Testis (tissue), 3 donors: ENCODE results near the gene CDKN3. TPM values are rescaled to one million over a fixed set of nuclear protein-coding genes. Genes with fewer than 3 reads are reported as not detected.
"Not testable (repeated sequence)": the region's sequence is repeated elsewhere in the genome, so short reads cannot be mapped to it uniquely, and the experiment has no call there.

ENCODE experiments used
- DNase-seq: peaks from one replicate; pipeline ENCODE4 v3.0.0-alpha.2; 2019
- H3K27ac ChIP-seq, 2 donors: fragments of 200-600 bp; sonication (generic); one replicate each; pipeline ENCODE4 v1.5.1; 2019
- H3K27me3 ChIP-seq: fragments of 200-600 bp; sonication (generic); one replicate; pipeline ENCODE4 v1.5.1; 2019
- H3K36me3 ChIP-seq: fragments of 200-600 bp; sonication (generic); one replicate; pipeline ENCODE4 v1.5.1; 2017; ENCODE audit warnings: low read depth; ENCODE audit errors: missing control alignments
- H3K4me1 ChIP-seq: fragments of 200-600 bp; sonication (generic); one replicate; pipeline ENCODE4 v1.5.1; 2019
- H3K4me3 ChIP-seq, 2 donors: fragments of 200-600 bp; sonication (generic); one replicate each; pipeline ENCODE4 v1.5.1; 2017 to 2019
- H3K9me3 ChIP-seq: fragments of 200-600 bp; sonication (generic); one replicate; pipeline ENCODE4 v1.5.1; 2017
- CTCF ChIP-seq, 3 experiments: fragments of 450-650 bp in 2 of 3; fragments of 200-600 bp in 1 of 3; sonication (generic) in 1 of 3; IDR thresholded peaks; one replicate each; pipeline ENCODE4 v1.5.1; 2016 to 2019; ENCODE audit warnings: antibody characterized with exemption in 3 of 3, mild to moderate bottlenecking in 2 of 3, moderate library complexity in 1 of 3
- POLR2A ChIP-seq: fragments of 450-650 bp; IDR thresholded peaks from one replicate; pipeline ENCODE4 v1.6.1; 2017; ENCODE audit warnings: antibody characterized with exemption, mild to moderate bottlenecking, moderate library complexity
- WGBS, 2 donors: methylation state at CpG; one replicate each; pipeline ENCODE4 v1.1.5; 2018; 5-methylcytosine and 5-hydroxymethylcytosine counted together
- intact Hi-C: fragments of 100-400 bp; cut with DNase I; formaldehyde crosslinking; loops from one replicate; pipeline ENCODE4 v1.15.1; 2023; ENCODE audit warnings: low total_unique reads
- polyA plus RNA-seq: library from polyadenylated mRNA; stranded (reverse); fragments of 350-450 nt; fragmentation: Illumina TruSeq; extraction: RNeasy Lipid Tissue Mini Kit (QIAGEN cat#74804); gene quantifications from one replicate; pipeline ENCODE4 v1.2.3, GENCODE V29; 2014; ENCODE audit warnings: low read depth, low replicate concordance; ENCODE audit not compliant: insufficient read depth
- total RNA-seq, 2 donors: library from RNA; depleted of rRNA; stranded (reverse); fragments of >200 nt; gene quantifications; one replicate each; pipeline ENCODE4 v1.2.3, GENCODE V29; 2016

Gene CDKN3
- total and polyA plus RNA-seq, 3 donors from 2014 or later = 99.0 to 398 (median 160) TPM

GRCh38 chr14:54457609-54457996 lies 60.8 kb downstream of the CDKN3 start:
- Histone ChIP-seq H3K27me3 (no peaks in the 10 kb centered on the region), H3K36me3 (no peaks in the 10 kb centered on the region), H3K27ac (no peak overlapping the region), H3K9me3 (no peaks in the 10 kb centered on the region), H3K4me3 (no peak overlapping the region), H3K4me1 (no peaks in the 10 kb centered on the region)
- WGBS, 2 donors = 52 to 57% methylated on average over 3 of the region's 3 CpGs
- TF ChIP-seq POLR2A = no peak
- no peak for TF ChIP-seq CTCF (IDR thresholded peaks at IDR 0.05)
- no peak for DNase-seq
- intact Hi-C loops = no loop called here

GRCh38 chr14:54458536-54458935 lies 61.7 kb downstream of the CDKN3 start:
- H3K9me3 ChIP-seq, DNase-seq, H3K27me3 ChIP-seq, H3K4me3 ChIP-seq, H3K4me1 ChIP-seq, intact Hi-C loops, H3K27ac ChIP-seq, H3K36me3 ChIP-seq: not testable (repeated sequence)

- WGBS, 2 donors = 72 to 92% methylated on average over 3 of the region's 3 CpGs
These were observed 62.3 kb downstream of the CDKN3 start for GRCh38 chr14:54459106-54459505.

GRCh38 chr14:54462048-54462447 lies 65.2 kb downstream of the CDKN3 start:
- WGBS, 2 donors = 81 to 88% methylated on average over 5 of the region's 5 CpGs
- intact Hi-C loops = no loop called here
- Histone ChIP-seq H3K4me3 (no peak overlapping the region), H3K4me1 (no peaks in the 10 kb centered on the region), H3K27ac (no peak overlapping the region), H3K27me3 (no peaks in the 10 kb centered on the region), H3K36me3 (no peaks in the 10 kb centered on the region), H3K9me3 (no peaks in the 10 kb centered on the region)
- no peak for TF ChIP-seq CTCF (IDR thresholded peaks at IDR 0.05)
- no peak for TF ChIP-seq POLR2A
- DNase-seq = no peak

More at GRCh38 chr14:54459106-54459505, 62.3 kb downstream of the CDKN3 start:
- Histone ChIP-seq H3K27ac (no peak overlapping the region), H3K27me3 (no peaks in the 10 kb centered on the region), H3K9me3 (no peaks in the 10 kb centered on the region), H3K4me1 (no peaks in the 10 kb centered on the region), H3K36me3 (no peaks in the 10 kb centered on the region), H3K4me3 (no peak overlapping the region)
- intact Hi-C loops = no loop called here
- no peak for TF ChIP-seq POLR2A
- no peak for TF ChIP-seq CTCF (IDR thresholded peaks at IDR 0.05)
- DNase-seq = no peak

- Histone ChIP-seq H3K9me3 (no peaks in the 10 kb centered on the region), H3K27me3 (no peaks in the 10 kb centered on the region), H3K4me1 (peaks cover 9% of the 10 kb centered on the region), H3K4me3 (no peak overlapping the region), H3K27ac (no peak overlapping the region), H3K36me3 (no peaks in the 10 kb centered on the region)
- no peak for TF ChIP-seq POLR2A
- TF ChIP-seq CTCF (IDR thresholded peaks at IDR 0.05) = no peak
- DNase-seq = no peak
- WGBS, 2 donors = 73 to 76% methylated on average over 4 of the region's 4 CpGs
- intact Hi-C loops = no loop called here
These were observed 68.8 kb downstream of the CDKN3 start for GRCh38 chr14:54465654-54466053.
